Neural cell (in vitro differentiated cells): ENCODE results near the gene PARVB. TPM values are rescaled to one million over a fixed set of nuclear protein-coding genes. Genes with fewer than 3 reads are reported as not detected.

Source experiments
- H2AFZ ChIP-seq: fragments of 200-600, 300-800 bp; sonication (generic), shearing (Covaris generic); 2 replicates; pipeline ENCODE4 v1.6.0; 2014; ENCODE audit warnings: low read depth, mild to moderate bottlenecking, antibody characterized with exemption, low read length, moderate library complexity
- H3F3A ChIP-seq: fragments of 200-600 bp; shearing (Covaris generic); 2 replicates; pipeline ENCODE4 v1.6.1; 2016; ENCODE audit warnings: mild to moderate bottlenecking, moderate library complexity, mixed read lengths, antibody characterized with exemption, low read length; ENCODE audit not compliant: insufficient read depth, poor library complexity, severe bottlenecking
- H3K27ac ChIP-seq: fragments of 200-600, 300-800 bp; sonication (generic), shearing (Covaris generic); 2 replicates; pipeline ENCODE4 v1.5.1; 2014; ENCODE audit warnings: mild to moderate bottlenecking, low read length, moderate library complexity
- H3K27me3 ChIP-seq: fragments of 300-800, 200-600 bp; sonication (generic), shearing (Covaris generic); 2 replicates; pipeline ENCODE4 v1.6.0; 2014; ENCODE audit warnings: mild to moderate bottlenecking, low read depth, low read length, moderate library complexity; ENCODE audit not compliant: insufficient read depth
- H3K36me3 ChIP-seq: fragments of 300-800, 200-600 bp; sonication (generic), shearing (Covaris generic); 2 replicates; pipeline ENCODE4 v1.5.1; 2014; ENCODE audit warnings: mild to moderate bottlenecking, antibody characterized with exemption, low read length, moderate library complexity; ENCODE audit not compliant: insufficient read depth
- H3K4me2 ChIP-seq: fragments of 300-800, 200-600 bp; sonication (generic), shearing (Covaris generic); 2 replicates; pipeline ENCODE4 v1.6.0; 2014; ENCODE audit warnings: mild to moderate bottlenecking, low read length
- H3K4me3 ChIP-seq: fragments of 300-800, 200-600 bp; sonication (generic), shearing (Covaris generic); 2 replicates; pipeline ENCODE4 v1.5.1; 2014; ENCODE audit warnings: mild to moderate bottlenecking, low read length, moderate library complexity
- H3K79me2 ChIP-seq: fragments of 200-600 bp; shearing (Covaris generic); replicated peaks from 2 replicates; pipeline ENCODE4 v1.6.0; 2014; ENCODE audit warnings: mild to moderate bottlenecking, low read length, moderate library complexity; ENCODE audit not compliant: insufficient read depth
- H3K9ac ChIP-seq: fragments of 300-800, 200-600 bp; sonication (generic), shearing (Covaris generic); 2 replicates; pipeline ENCODE4 v1.6.1; 2016; ENCODE audit warnings: mild to moderate bottlenecking, low read length, mixed read lengths
- H3K9me2 ChIP-seq: fragments of 200-600 bp; shearing (Covaris generic); 2 replicates; pipeline ENCODE4 v1.6.1; 2016; ENCODE audit warnings: mild to moderate bottlenecking, low read length, mixed read lengths; ENCODE audit not compliant: insufficient read depth
- H3K9me3 ChIP-seq: fragments of 200-600, 300-800 bp; sonication (generic), shearing (Covaris generic); 2 replicates; pipeline ENCODE4 v1.6.1; 2016; ENCODE audit warnings: mild to moderate bottlenecking, mixed run types, low read length, moderate library complexity, mixed read lengths
- H4K20me1 ChIP-seq: fragments of 200-600 bp; shearing (Covaris generic); 2 replicates; pipeline ENCODE4 v1.6.1; 2016; ENCODE audit warnings: mild to moderate bottlenecking, mixed run types; ENCODE audit not compliant: insufficient read depth
- CTCF ChIP-seq: fragments of 450-650 bp; IDR thresholded peaks from 2 replicates; pipeline ENCODE4 v1.5.1; 2014; ENCODE audit warnings: antibody characterized with exemption, mild to moderate bottlenecking, moderate library complexity; ENCODE audit not compliant: poor library complexity, severe bottlenecking
- EP300 ChIP-seq: fragments of 450-650 bp; conservative IDR thresholded peaks from 2 replicates; pipeline ENCODE4 v1.6.1; 2014; ENCODE audit warnings: antibody characterized with exemption, mild to moderate bottlenecking, moderate library complexity; ENCODE audit not compliant: poor library complexity, severe bottlenecking
- EZH2 ChIP-seq: fragments of 200-600, 300-800 bp; shearing (Covaris generic), sonication (generic); IDR thresholded peaks from 2 replicates; pipeline ENCODE4 v1.6.1; 2014; ENCODE audit warnings: antibody characterized with exemption, low read length, borderline replicate concordance, mild to moderate bottlenecking; ENCODE audit not compliant: insufficient read depth, poor library complexity, severe bottlenecking
- MXI1 ChIP-seq: fragments of 450-650 bp; conservative IDR thresholded peaks from 2 replicates; pipeline ENCODE4 v1.6.1; 2014; ENCODE audit warnings: antibody characterized with exemption, mild to moderate bottlenecking; ENCODE audit not compliant: poor library complexity, severe bottlenecking
- POLR2AphosphoS5 ChIP-seq: IDR thresholded peaks from 2 replicates; pipeline ENCODE4 v1.6.1; 2012
- RAD21 ChIP-seq: fragments of 450-650 bp; conservative IDR thresholded peaks from 2 replicates; pipeline ENCODE4 v1.6.1; 2014; ENCODE audit warnings: antibody characterized with exemption, mild to moderate bottlenecking, moderate library complexity
- SMC3 ChIP-seq: fragments of 450-650 bp; conservative IDR thresholded peaks from 2 replicates; pipeline ENCODE4 v1.6.1; 2014; ENCODE audit warnings: antibody characterized with exemption, mild to moderate bottlenecking, moderate library complexity; ENCODE audit not compliant: poor library complexity
- TAF1 ChIP-seq: IDR thresholded peaks from 2 replicates; pipeline ENCODE4 v1.6.1; 2012; ENCODE audit warnings: low read depth
- polyA plus RNA-seq: library from polyadenylated mRNA; depleted of rRNA; stranded (reverse); fragments of >200 nt; gene quantifications from 2 replicates; pipeline ENCODE4 v1.2.3, GENCODE V29; 2014
- TF ChIP-seq, protein P1 (sequence below): IDR thresholded peaks from 2 replicates; pipeline ENCODE4 v1.6.1; 2012; ENCODE audit warnings: borderline replicate concordance

Gene PARVB
- polyA plus RNA-seq, 1 donor from 2014 or later, result 1.2 TPM

- TF ChIP-seq, protein P1, sequence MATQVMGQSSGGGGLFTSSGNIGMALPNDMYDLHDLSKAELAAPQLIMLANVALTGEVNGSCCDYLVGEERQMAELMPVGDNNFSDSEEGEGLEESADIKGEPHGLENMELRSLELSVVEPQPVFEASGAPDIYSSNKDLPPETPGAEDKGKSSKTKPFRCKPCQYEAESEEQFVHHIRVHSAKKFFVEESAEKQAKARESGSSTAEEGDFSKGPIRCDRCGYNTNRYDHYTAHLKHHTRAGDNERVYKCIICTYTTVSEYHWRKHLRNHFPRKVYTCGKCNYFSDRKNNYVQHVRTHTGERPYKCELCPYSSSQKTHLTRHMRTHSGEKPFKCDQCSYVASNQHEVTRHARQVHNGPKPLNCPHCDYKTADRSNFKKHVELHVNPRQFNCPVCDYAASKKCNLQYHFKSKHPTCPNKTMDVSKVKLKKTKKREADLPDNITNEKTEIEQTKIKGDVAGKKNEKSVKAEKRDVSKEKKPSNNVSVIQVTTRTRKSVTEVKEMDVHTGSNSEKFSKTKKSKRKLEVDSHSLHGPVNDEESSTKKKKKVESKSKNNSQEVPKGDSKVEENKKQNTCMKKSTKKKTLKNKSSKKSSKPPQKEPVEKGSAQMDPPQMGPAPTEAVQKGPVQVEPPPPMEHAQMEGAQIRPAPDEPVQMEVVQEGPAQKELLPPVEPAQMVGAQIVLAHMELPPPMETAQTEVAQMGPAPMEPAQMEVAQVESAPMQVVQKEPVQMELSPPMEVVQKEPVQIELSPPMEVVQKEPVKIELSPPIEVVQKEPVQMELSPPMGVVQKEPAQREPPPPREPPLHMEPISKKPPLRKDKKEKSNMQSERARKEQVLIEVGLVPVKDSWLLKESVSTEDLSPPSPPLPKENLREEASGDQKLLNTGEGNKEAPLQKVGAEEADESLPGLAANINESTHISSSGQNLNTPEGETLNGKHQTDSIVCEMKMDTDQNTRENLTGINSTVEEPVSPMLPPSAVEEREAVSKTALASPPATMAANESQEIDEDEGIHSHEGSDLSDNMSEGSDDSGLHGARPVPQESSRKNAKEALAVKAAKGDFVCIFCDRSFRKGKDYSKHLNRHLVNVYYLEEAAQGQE, result no peak
- TF ChIP-seq EP300 (no peak), RAD21 (no peak), TAF1 (no peak), POLR2AphosphoS5 (no peak), SMC3 (no peak), MXI1 (no peak), CTCF (no peak), EZH2 (no peak)
- no peak overlapping the region for H2AFZ ChIP-seq
- H3K4me2 ChIP-seq, result no peak overlapping the region
- H3K27ac ChIP-seq, result no peak overlapping the region
- H3K27me3 ChIP-seq, result no peaks in the 10 kb centered on the region
- H3K9me2 ChIP-seq, result no peaks in the 10 kb centered on the region
- no peaks in the 10 kb centered on the region for H3K9me3 ChIP-seq
- no peaks in the 10 kb centered on the region for H3F3A ChIP-seq
- no peaks in the 10 kb centered on the region for H3K79me2 ChIP-seq
- no peak overlapping the region for H3K9ac ChIP-seq
- H3K36me3 ChIP-seq, result no peaks in the 10 kb centered on the region
- no peaks in the 10 kb centered on the region for H4K20me1 ChIP-seq
- no peak overlapping the region for H3K4me3 ChIP-seq
Measured at GRCh38 chr22:44039566-44040171, 15.6 kb downstream of the PARVB start.

DNA sequence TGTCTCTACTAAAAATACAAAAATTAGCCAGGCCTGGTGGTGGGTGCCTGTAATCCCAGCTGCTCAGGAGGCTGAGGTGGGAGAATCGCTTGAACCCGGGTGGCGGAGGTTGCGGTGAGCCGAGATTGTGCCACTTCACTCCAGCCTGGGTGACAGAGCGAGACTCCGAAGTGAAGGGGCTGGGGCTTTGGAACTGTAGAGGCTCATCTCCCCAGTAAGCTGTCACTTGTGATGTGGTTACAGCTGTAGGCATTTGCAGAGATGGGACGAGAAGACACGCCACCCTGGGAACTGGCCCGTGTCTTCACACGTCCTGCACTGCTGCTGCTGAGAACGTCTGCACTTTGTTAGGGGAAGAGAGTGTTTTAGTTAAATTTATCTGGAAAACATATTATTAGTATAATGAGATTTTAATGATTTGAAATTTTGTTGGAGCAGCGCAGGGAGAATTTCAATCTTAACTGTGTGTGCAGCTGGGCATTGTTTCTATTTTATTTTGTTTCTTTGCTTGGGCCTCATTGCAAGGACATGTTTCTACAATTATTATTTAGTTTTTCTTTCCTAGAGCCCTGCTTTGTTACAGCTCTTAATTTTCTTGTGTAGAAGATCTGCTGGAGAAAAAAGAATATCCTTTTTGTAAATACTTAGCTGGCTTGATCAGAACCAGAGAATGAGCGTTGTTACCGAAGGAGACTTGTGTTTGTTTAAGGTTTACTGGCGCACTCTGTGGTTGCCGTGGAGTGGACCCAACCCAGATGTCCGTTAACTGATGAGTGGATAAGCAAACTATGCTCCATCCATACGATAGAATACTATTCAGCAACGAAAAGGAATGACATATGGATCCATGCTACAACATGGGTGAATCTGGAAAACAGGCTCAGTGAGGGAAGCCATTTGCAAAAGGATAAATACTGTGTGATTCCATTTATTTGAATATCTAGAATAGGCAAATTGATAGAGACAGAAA lies 18.4 kb downstream of the PARVB start:
- Histone ChIP-seq H3K4me2 (no peak overlapping the region), H3K27ac (no peak overlapping the region), H4K20me1 (no peaks in the 10 kb centered on the region), H3K9me3 (no peaks in the 10 kb centered on the region), H3K9ac (no peak overlapping the region), H3K36me3 (no peaks in the 10 kb centered on the region), H3F3A (no peaks in the 10 kb centered on the region), H3K79me2 (no peaks in the 10 kb centered on the region), H3K9me2 (no peaks in the 10 kb centered on the region), H2AFZ (no peak overlapping the region), H3K27me3 (no peaks in the 10 kb centered on the region), H3K4me3 (no peak overlapping the region)
- TF ChIP-seq TAF1 (no peak), EZH2 (no peak), CTCF (no peak), MXI1 (no peak), RAD21 (no peak), EP300 (no peak), POLR2AphosphoS5 (no peak), SMC3 (no peak)
- TF ChIP-seq, protein P1, result no peak
